ENCODE measurements around the gene ADGRG3.
"Not testable (repeated sequence)": the region's sequence is repeated elsewhere in the genome, so short reads cannot be mapped to it uniquely, and the experiment has no call there.

The ADGRG3 gene

DNA sequence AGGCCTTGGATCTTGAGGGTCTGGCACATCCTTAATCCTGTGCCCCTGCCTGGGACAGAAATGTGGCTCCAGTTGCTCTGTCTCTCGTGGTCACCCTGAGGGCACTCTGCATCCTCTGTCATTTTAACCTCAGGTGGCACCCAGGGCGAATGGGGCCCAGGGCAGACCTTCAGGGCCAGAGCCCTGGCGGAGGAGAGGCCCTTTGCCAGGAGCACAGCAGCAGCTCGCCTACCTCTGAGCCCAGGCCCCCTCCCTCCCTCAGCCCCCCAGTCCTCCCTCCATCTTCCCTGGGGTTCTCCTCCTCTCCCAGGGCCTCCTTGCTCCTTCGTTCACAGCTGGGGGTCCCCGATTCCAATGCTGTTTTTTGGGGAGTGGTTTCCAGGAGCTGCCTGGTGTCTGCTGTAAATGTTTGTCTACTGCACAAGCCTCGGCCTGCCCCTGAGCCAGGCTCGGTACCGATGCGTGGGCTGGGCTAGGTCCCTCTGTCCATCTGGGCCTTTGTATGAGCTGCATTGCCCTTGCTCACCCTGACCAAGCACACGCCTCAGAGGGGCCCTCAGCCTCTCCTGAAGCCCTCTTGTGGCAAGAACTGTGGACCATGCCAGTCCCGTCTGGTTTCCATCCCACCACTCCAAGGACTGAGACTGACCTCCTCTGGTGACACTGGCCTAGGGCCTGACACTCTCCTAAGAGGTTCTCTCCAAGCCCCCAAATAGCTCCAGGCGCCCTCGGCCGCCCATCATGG is 4.0 kb upstream of the ADGRG3 start:
- DNase-seq = no peak

DNA sequence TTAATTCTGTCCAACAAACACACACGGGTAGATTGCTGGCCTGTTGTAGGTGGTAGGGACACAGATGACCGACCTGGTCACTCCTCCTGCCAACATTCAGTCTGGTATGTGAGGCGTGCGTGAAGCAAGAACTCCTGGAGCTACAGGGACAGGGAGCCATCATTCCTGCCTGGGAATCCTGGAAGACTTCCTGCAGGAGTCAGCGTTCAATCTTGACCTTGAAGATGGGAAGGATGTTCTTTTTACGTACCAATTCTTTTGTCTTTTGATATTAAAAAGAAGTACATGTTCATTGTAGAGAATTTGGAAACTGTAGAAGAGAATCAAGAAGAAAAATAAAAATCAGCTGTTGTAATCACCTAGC is 3.5 kb upstream of the ADGRG3 start:
- DNase-seq = no peak

DNA sequence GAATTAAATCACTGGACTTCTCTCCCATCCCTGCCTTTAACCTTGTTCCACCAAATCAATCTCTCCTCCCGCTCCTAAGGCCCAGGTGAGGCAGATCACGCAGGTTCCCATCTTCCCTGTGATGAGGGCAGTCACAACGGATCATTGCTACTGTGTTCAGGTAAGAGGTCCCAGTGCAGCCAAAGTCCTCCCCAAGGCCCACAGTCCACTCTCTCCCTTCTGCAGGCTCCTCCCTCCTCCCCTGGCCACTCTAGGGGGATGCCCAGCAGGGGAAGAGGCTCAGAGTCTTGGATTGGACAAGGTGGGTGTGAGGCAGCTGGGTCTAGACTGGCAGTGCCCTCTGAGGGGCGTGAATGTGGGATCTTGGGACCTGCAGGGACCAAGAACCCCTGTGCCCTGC is 2.6 kb upstream of the ADGRG3 start:
- DNase-seq = no peak

DNA sequence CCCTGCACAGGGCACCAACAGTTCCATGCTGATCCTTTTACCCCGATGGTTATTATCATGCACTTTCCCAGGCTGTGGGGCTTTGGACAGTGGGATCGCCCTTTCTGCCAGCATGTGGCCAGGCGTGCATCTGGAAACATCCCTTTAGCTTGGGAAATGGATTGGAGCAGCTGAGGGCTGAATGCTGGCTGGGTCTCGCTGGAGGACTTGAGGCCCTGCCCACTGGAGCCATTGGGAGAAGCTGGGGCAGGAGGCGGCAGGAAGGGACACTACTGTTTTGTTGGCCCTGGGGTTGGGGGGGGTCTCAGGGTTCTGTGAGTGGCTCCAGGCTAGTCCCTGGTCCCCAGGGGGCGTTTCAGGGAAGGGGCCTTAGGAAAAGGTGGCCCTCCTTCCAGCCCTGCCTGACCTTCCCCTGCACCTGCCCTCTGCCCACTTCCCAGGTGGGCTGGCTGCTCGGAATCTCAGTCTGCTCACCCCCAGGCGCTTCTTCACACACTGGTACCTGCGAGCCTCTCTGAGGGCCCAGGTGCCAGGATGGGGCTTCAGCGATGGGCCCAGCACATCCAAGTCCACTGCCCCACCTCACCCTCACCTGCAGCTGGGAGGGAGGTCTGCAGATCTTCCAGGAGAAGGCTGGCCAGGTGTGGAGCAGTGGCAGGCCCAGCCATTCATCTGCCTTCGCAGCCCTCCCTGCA is 1.6 kb upstream of the ADGRG3 start:
- no peak for DNase-seq

DNA sequence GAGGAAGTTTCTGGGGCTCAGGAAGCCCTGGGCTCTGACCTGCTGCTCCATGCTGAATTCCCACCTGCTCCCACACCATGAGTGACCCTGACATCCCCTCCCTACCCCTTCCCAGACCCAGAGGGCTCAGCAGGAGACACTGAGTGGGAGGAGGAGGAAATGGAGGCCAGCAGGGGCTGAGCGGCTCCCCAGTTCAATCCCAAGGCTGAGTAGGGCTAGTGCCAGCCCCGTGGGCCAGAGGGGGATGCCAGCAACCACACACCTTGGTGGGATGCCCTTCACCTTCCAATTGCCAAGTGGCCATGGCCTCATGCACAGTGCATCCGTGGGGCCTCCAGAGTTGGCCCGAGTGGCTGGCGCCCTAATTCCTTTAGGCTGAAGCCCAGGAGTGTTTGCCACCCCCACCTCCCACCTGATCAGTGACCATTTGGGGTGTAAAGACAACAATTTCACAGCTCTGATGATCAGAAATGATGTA is 1.0 kb upstream of the ADGRG3 start:
- DNase-seq = no peak

DNA sequence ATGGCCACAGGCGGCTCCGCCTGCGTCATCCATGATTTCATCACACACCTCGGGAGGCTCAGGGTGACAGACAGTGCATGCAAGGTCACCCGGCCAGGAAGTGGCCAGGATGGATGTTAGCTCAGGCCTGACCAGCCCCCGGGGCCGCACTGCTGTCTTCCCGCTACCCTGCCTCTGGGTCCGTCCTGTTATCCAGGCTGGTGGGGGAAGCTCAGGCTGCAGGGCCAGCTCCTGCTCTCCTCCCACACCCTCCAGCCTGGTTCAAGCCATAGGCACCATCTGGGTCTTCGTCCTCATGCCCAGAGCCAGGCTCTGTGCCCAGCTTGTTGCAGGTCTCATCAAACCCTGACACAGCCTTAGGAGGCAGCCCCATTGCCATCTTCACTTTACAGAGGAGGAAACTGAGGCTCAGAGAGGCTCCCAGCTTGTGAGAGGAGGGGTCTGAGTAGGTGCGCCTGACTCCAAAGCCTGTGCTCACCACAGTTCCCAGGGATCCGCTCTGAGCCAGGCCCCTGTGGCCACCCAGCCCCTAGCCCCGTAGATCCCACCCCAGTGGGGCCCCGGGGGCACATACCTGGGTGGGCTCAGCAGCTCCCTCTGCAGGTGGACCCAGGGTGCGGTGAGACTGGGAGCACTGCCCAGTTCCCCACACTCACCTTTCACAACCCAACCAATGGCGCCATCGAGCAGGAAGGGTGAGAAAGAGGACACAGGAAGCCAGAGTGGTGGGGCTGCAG is 412 bp upstream of the ADGRG3 start:
- peak; percentile 79 for DNase-seq

DNA sequence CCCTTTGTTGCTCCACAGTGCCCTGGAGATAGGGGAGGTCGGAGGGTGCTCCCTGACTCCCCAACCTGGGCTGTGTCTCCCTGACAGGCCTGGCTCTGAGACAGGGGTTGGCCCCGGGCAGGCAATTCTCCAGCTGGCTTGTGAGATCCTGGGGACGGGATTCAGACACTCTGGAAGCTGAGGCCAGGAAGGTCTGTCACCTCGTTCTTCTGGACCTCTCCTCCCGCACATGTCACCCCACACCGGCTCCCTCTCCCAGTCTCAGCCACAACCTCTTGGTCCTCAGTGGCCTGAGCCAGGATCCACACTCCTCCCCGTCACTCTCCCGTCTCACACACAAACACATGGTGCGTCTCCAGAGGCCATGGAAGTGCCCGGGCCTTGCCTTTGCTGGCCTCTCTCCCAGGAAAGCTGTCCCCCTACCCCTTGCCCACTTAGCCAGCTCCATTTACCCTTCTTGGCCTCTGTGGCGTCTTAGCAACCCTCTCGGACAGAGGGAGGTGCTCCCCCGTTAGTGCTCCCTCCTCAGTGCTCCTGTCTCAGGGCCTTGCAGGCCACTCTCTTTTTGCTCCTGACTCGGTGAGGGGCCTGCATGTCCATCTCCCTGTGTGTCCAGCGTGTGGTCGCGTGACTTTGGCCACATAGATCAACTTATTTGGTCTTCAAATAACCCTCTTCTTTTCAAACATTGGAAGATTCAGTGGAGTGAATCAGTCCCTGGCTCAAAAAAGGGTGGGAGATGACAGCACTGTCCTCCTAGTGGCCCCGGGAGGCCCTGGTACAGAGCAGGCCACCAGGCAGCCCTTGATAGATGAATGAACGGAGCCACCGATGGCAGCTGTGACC is 747 bp downstream of the ADGRG3 start:
- DNase-seq = no peak

DNA sequence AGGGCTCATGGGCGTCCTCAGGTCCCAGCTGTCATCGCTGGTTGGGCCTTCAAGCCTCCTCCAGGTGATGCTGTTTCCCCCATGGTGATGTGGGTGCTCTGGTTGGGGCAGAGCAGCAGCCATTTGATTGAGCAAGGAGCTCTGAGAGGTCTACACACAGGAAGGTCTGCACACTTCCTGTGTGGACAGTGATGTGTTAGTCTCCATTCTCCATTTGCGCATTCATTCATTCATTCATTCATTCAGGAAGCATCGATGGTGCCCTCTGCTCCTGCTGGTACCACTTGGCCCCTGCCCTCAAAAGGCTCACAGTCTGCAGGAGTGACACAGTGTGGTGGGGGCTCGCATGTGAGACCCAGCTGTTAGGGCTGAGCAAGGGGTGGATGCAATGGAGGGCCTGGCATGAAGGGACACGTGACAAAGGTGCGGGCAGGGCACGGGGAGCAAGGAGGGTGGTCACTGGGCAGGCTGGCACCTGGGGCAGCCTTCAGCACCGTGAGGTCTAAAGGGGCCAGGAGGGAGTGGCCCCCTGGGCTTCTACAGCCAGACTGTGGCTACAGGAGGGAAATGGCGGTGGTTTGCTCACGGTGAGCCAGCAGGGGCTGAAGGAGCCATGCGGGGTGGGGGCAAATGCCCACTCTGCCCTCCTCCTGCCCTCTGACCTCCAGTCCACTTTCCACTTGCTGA is 1.5 kb downstream of the ADGRG3 start:
- no peak for DNase-seq

DNA sequence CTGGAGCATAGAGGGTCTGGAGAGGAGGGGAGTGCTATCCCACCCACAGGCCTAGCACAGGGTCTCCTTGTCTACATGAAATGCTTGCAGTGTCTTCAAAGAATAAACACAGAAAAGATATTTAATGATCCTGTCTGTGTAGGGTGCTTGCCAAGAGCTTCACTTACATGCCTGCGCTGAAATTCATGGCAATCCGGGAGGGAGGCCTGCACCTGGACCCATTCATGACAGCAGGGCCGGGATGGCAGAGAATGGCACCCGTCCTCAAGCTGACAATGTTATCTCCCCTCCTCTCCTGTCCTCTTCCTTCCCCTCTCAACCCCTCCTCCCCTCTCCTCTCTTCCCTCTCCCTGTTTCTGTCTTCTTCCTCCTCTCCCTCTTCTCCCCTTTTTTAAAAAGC is 2.1 kb downstream of the ADGRG3 start:
- no peak for DNase-seq

DNA sequence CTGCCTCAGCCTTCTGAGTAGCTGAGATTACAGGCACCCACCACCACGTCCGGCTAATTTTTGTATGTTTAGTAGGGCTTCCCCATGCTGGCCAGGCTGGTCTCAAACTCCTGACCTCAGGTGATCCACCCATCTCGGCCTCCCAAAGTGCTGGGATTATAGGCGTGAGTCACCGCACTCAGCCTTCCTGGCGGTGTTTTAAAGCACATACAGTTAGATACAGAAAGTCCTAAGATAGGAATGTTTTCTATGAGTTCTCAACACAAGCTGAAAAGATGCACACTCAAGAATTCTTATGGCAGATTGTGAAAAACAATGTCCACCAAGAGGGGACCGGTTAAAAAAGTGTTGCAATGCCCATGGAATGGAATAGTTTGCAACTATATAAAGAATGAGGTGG is 3.3 kb downstream of the ADGRG3 start:
- not testable (repeated sequence) for DNase-seq

DNA sequence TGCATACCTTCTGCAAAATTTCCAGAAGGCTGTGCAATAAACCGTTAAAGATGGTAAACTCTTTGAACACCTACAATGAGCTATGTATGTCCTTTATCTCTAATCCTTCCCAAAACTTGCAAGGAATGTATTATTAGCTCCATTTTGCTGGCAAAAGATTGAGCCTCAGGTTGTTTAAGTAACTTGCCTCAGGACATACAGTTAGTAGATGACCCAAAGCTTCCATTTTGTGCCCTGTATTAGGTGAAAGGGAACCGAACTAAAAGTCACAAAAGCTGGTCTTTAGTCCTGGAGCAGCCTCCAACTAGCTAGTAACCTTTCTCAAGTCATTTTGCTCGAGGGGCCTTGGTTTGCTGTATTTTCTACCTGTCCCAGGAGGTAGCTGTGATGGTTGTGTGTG is 4.3 kb downstream of the ADGRG3 start:
- no peak for DNase-seq

DNA sequence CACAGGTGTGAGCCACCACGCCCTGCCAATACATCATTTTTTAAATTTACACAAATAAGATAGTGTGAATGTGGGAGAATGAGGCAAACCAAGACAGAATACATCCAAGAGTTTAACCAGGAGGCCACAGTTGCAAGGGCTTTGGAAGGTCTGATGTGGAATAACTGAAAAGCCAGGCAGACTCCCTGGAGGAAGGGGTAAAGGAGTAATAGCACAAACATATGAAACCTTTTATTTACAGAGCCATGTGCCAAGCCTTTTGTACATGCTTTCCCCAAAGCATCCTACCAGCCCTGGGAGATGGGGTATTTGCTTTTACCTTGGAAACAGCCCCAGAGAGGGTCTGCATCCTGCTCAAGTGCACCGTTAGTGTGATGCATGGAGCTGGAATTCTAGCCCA is 4.7 kb downstream of the ADGRG3 start:
- DNase-seq = no peak

DNA sequence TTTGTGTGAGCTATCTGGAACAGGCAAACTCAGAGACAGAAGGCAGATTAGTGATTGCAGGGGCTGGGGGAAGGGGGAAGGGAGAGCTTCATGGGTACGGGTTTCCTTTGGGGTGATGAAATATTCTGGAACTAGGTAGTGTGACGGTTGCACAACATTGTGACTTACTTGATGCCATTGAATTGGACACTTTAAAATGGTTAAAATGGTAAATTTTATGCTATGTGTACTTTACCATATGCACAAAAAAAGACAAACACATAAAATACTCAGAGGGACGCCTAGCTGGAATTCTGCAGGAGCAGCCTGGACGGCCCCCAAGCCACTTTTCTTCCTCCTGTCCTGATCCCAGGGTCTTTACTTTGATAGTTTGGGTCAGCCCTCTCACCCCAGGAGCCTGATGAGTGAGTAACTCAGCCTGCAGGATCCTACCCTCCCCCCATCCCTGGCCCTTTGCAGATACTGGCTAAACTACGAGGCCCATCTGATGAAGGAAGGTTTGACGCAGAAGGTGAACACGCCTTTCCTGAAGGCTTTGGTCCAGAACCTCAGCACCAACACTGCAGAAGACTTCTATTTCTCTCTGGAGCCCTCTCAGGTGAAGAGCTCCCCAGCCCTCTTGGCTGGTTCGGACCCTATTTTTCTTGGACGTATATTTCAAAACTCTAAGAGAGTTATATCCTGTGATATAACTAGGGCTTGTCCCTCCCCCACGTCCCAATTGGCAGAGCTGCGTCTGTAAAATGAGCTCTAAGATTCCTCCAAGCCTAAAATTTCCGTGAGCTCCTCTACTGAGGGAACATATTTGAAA is 7.8 kb downstream of the ADGRG3 start:
- no peak for DNase-seq

DNA sequence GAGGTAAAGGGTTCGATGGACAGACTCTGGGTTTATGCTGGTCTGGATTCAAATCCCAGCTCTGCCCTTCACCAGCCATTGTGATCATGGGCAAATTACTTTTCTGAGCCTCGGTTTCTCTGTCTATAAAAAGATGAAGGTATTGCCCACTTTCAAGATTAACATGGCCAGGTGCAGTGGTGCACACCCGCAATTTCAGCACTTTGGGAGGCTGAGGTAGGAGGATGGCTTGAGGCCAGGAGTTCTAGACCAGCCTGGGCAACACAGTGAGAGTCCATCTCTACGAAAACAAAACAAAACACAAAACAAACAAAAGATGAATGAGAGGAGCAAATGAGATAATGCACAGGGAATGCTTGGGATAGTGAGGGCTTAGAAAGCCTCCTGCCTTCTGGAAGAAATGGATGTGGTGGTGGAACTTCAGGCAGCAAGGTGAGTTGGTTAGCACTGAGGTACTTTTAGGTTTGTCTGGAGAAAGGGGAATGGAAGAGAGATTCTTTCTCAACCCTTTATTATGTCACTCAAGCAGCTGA is 8.5 kb downstream of the ADGRG3 start:
- DNase-seq = no peak

DNA sequence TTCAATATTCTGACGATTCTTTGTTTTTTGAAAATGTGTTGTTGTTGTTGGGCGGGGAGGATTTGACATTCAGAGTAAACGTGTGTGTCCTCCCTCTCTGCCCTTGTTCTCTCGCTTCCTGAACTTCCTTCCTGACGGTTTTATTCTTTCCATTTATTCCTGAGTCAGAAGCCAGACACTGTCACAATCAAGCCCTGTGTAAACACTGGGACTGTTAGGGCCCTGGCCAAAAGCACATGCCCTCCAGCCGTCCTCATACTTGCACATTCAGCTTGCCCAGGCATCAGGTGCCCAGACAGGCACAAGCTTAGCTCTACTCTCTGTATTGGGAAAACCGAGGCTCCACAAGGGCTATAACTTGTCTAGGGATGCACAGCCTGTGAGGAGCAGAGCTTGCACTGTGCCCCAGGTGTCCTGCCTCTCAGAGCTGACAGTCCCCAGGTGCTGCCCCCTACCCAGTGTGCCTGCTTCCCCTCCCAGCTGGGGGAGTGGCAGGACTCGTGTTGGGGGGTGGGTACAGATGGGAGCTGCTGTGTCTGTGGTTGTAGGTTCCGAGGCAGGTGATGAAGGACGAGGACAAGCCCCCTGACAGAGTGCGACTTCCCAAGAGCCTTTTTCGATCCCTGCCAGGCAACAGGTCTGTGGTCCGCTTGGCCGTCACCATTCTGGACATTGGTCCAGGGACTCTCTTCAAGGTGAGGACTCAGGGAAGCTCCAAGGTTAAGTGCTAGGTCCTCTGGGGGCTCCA is 9.7 kb downstream of the ADGRG3 start:
- DNase-seq = no peak

DNA sequence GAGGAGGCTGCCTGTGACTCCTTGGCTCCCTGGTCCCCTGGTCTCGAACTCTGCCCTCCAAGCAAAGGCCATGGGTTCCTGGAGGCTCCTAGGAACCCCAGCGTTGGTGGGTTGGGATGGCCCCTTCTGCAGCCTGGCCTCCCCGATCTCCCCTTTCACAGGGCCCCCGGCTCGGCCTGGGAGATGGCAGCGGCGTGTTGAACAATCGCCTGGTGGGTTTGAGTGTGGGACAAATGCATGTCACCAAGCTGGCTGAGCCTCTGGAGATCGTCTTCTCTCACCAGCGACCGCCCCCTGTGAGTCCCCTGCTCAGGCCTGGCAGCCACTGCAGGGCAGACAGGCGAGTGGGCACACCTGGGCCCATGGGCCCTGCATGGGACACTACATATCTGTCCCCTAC is 10.9 kb downstream of the ADGRG3 start:
- DNase-seq = no peak

DNA sequence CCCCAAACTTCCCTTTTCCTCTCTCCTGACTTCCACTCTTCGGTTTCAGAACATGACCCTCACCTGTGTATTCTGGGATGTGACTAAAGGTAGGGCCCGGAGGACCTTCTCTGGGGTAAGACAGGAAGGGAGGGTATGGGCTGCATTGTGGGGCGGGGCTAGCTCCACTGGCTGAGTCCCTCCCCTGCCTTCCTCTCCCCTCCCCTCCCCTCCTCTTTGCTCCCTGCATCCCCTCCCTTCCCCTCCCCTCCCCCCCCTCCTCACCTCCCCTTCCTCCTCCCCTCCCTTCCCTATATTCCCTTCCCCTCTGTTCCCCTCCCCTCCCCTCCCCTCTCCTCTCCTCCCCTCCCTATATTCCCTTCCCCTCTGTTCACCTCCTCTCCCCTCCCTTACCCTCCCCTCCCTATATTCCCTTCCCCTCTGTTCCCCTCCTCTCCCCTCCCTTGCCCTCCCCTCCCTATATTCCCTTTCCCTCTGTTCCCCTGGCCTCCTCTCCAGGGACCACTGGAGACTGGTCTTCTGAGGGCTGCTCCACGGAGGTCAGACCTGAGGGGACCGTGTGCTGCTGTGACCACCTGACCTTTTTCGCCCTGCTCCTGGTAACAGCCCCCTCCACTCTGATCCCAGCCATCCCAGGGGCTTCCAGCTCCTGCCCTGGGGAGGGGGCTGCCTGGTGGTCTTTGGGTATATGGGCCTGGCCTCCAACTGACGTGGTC is 11.8 kb downstream of the ADGRG3 start:
- no peak for DNase-seq

DNA sequence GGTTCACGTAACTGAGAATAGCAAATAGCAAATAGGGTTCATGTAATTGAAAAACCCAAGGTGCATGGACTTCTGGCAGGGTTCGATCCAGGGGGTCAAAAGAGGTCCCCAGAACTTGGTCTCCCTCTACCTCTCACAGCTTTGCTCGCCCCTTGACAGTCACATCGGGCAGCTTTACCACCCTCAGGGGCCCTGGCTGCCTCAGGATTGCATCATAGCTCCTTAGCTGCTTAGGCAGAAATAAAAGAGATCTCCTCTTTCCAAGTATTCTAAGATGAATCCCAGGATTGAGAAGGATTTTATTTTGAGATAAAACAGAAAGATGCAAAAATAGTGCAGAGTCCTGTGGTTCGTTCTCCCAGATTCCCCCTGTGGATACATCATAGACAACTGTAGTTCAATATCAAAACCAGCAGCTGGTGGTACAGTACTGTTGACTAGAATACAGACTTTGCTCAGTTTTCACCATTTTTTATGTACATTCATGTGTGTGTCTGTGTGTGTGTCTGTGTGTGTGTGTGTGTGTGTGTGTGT is 12.8 kb downstream of the ADGRG3 start:
- no peak for DNase-seq

DNA sequence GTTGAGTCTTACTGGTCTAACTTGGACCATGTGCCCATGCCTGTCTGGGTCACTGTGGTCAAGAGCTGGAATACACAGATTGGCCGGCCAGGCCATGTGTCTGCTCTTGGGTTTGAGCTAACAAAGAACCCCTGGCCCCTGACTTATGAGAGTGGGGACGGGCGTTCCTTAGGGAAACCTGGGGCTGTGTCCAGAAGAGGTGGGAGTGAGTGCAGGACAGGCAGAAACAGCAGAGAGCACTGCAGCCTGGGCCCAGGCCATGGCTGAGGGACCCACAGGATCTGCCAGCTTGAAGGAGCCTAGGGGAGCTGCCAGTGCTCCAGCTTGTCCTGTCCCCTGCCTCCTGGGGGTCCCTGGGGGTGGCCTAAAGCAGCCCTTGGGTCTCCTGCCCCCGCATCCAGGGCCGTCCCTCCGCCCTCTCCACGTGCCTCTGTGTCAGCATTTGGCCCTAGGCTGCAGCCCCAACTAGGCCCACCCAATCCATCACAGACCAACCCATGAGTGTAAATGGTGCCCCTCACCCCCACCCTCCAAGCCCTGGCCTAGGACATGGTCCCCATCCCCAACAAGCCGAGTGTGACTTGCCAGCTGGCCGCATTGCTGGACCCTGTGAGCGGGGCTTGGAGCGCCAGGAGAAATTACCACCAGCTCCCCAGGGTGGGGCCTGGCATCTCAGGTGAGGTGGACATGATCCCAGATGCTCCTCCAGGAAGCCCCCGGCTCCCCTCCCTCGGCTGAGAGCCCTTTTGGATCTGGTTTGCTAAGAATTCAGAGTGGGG is 14.0 kb downstream of the ADGRG3 start:
- no peak for DNase-seq

All from CD4-positive, alpha-beta T cell treated with Interferon gamma for 1 hour (primary cell).